Neural progenitor cell (in vitro differentiated cells): ENCODE data around the gene CLIP2. TPM values are rescaled to one million over a fixed set of nuclear protein-coding genes. Genes with fewer than 3 reads are reported as not detected.

Experiments used
- DNase-seq: peaks from one replicate; pipeline ENCODE4 v3.0.0-alpha.2; 2016; ENCODE audit warnings: low spot score
- H2AFZ ChIP-seq: fragments of 200-600 bp; sonication (generic); replicated peaks from 2 replicates; pipeline ENCODE4 v1.6.1; 2016; ENCODE audit warnings: antibody characterized with exemption
- H3F3A ChIP-seq: fragments of 200-600 bp; sonication (generic); 2 replicates; pipeline ENCODE4 v1.6.1; 2016; ENCODE audit warnings: antibody characterized with exemption, low read depth
- H3K27ac ChIP-seq: fragments of 200-600 bp; sonication (generic); 2 replicates; pipeline ENCODE4 v1.5.1; 2016; ENCODE audit warnings: mild to moderate bottlenecking
- H3K27me3 ChIP-seq: fragments of 200-600 bp; sonication (generic); 2 replicates; pipeline ENCODE4 v1.6.1; 2016; ENCODE audit warnings: mild to moderate bottlenecking, moderate library complexity
- H3K36me3 ChIP-seq: fragments of 200-600 bp; sonication (generic); 2 replicates; pipeline ENCODE4 v1.5.1; 2016
- H3K4me1 ChIP-seq: fragments of 200-600 bp; sonication (generic); 2 replicates; pipeline ENCODE4 v1.6.1; 2016; ENCODE audit warnings: mixed run types
- H3K4me2 ChIP-seq: fragments of 200-600 bp; sonication (generic); 2 replicates; pipeline ENCODE4 v1.6.1; 2016
- H3K4me3 ChIP-seq: fragments of 200-600 bp; sonication (generic); 2 replicates; pipeline ENCODE4 v1.5.1; 2016
- H3K79me2 ChIP-seq: fragments of 200-600 bp; sonication (generic); 2 replicates; pipeline ENCODE4 v1.6.1; 2016; ENCODE audit warnings: low read depth
- H3K9ac ChIP-seq: fragments of 200-600 bp; sonication (generic); 2 replicates; pipeline ENCODE4 v1.6.1; 2016
- H3K9me3 ChIP-seq: fragments of 200-600 bp; sonication (generic); 2 replicates; pipeline ENCODE4 v1.5.1; 2016; ENCODE audit warnings: low read depth
- H4K20me1 ChIP-seq: fragments of 200-600 bp; sonication (generic); 2 replicates; pipeline ENCODE4 v1.6.1; 2016; ENCODE audit warnings: low read depth
- H3K27ac Mint-ChIP-seq: 3 replicates; pipeline ENCODE4 v1.8.0; 2021; ENCODE audit warnings: mixed read lengths
- H3K27me3 Mint-ChIP-seq: 2 replicates; pipeline ENCODE4 v1.8.0; 2022; ENCODE audit warnings: low read depth, mild to moderate bottlenecking, inconsistent platforms, moderate library complexity, mixed read lengths; ENCODE audit not compliant: insufficient read depth
- H3K36me3 Mint-ChIP-seq: 3 replicates; pipeline ENCODE4 v1.8.0; 2021; ENCODE audit warnings: mixed read lengths
- H3K4me1 Mint-ChIP-seq: 3 replicates; pipeline ENCODE4 v1.8.0; 2021; ENCODE audit warnings: mixed read lengths
- H3K4me3 Mint-ChIP-seq: 3 replicates; pipeline ENCODE4 v1.8.0; 2021; ENCODE audit warnings: mild to moderate bottlenecking, moderate library complexity, mixed read lengths
- H3K9me3 Mint-ChIP-seq: 3 replicates; pipeline ENCODE4 v1.8.0; 2020; ENCODE audit warnings: mixed read lengths
- EZH2 ChIP-seq: fragments of 200-600 bp; sonication (generic); IDR thresholded peaks from 2 replicates; pipeline ENCODE4 v1.6.1; 2017; ENCODE audit warnings: antibody characterized with exemption, mild to moderate bottlenecking, moderate library complexity
- EZH2phosphoT487 ChIP-seq: fragments of 200-600 bp; sonication (generic); IDR thresholded peaks from 2 replicates; pipeline ENCODE4 v1.6.1; 2017; ENCODE audit warnings: antibody characterized with exemption
- total RNA-seq: library from RNA; depleted of rRNA; stranded (reverse); fragments of >200 nt; gene quantifications from 2 replicates; pipeline ENCODE4 v1.2.3, GENCODE V29; 2015; ENCODE audit warnings: low replicate concordance
- TF ChIP-seq, protein P1 (sequence below): fragments of 200-600 bp; sonication (generic); IDR thresholded peaks from 2 replicates; pipeline ENCODE4 v1.5.1; 2017; ENCODE audit warnings: antibody characterized with exemption, mild to moderate bottlenecking

The CLIP2 gene
- total RNA-seq, 1 donor from 2014 or later: 7.5 TPM

DNA sequence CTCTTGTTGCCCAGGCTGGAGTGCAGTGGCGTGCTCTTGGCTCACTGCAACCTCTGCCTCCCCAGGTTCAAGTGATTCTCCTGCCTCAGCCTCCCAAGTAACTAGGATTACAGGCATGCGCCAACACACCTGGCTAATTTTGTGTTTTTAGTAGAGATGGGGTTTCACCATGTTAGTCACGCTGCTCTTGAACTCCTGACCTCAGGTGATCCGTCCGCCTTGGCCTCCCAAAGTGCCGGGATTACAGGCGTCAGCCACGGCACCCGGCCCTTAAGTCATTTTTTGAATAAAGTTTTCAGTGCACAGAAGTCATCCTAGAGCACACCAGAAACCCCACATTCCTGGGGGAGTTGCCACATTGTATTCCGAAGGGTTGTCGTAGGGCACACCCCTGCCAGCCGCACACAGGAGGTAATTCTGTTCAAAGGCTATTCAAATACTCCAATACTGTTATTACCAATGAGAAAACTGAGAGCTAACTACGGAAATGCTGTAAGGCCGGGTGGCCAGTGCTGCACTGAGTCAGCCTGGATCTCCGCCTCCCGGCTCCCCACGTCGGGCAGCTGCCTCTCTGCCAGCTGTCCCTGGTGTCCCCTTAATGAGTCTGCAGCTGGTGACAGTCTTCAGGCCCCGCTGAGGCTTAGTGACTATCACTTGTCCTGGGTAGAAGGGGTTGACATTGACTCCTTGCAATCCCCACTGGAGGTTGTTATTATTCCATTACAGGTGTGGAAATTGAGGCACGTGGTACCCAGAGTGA lies 26.4 kb upstream of the CLIP2 start:
- Mint-ChIP-seq H3K27me3 (peaks cover 6% of the 10 kb centered on the region), H3K27ac (no peak overlapping the region), H3K4me3 (no peak overlapping the region), H3K4me1 (peaks cover 10% of the 10 kb centered on the region), H3K36me3 (no peaks in the 10 kb centered on the region), H3K9me3 (no peaks in the 10 kb centered on the region)
- H3K4me2 ChIP-seq: no peak overlapping the region
- H3K9me3 ChIP-seq: no peaks in the 10 kb centered on the region
- no peak overlapping the region for H3K9ac ChIP-seq
- H3K4me3 ChIP-seq: no peak overlapping the region
- H3K79me2 ChIP-seq: no peaks in the 10 kb centered on the region
- no peak for TF ChIP-seq EZH2
- TF ChIP-seq EZH2phosphoT487: no peak
- TF ChIP-seq, protein P1, sequence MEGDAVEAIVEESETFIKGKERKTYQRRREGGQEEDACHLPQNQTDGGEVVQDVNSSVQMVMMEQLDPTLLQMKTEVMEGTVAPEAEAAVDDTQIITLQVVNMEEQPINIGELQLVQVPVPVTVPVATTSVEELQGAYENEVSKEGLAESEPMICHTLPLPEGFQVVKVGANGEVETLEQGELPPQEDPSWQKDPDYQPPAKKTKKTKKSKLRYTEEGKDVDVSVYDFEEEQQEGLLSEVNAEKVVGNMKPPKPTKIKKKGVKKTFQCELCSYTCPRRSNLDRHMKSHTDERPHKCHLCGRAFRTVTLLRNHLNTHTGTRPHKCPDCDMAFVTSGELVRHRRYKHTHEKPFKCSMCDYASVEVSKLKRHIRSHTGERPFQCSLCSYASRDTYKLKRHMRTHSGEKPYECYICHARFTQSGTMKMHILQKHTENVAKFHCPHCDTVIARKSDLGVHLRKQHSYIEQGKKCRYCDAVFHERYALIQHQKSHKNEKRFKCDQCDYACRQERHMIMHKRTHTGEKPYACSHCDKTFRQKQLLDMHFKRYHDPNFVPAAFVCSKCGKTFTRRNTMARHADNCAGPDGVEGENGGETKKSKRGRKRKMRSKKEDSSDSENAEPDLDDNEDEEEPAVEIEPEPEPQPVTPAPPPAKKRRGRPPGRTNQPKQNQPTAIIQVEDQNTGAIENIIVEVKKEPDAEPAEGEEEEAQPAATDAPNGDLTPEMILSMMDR: no peak
- no peak for DNase-seq
- no peak overlapping the region for H3K27ac ChIP-seq
- H4K20me1 ChIP-seq: no peaks in the 10 kb centered on the region
- no peak overlapping the region for H2AFZ ChIP-seq
- H3K27me3 ChIP-seq: no peaks in the 10 kb centered on the region
- H3F3A ChIP-seq: no peaks in the 10 kb centered on the region
- H3K4me1 ChIP-seq: no peaks in the 10 kb centered on the region
- H3K36me3 ChIP-seq: no peaks in the 10 kb centered on the region

DNA sequence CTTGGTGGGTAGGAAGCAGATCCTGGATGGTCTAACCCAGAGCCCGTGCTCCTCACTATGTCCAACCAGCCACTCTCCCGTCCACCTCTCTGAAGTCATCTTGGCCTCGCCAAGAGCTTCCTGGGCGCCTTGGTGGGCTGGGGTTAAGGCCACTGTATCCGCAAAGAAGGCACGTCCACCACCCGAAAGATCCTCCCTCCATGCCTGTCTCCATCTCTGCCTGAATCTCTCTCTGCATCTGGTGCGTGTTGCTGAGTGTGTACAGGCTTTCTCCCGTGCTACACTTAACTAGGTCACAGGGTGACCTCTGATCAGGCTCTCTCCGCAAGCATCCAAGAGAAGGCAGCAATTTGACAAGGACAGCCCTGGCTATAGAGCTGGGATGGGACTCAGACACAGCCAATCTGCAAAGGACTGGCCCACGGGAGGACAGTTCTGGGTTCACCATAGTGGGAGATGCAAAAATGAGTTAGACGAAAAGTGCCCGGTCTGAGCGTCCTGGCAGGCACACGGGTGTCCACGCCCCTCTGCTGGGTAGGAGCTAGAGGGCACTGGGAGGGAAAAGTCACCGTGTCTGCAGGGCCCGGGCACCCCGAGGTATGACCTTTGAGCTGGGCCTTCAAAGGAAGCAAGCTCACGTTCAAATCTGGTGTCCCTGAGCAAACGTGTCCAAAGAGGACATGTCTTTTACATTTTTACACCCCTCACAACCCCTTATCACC lies 25.6 kb upstream of the CLIP2 start:
- no peaks in the 10 kb centered on the region for H3K4me1 ChIP-seq
- no peaks in the 10 kb centered on the region for H3K79me2 ChIP-seq
- peaks cover 6% of the 10 kb centered on the region for H3K27me3 Mint-ChIP-seq
- no peaks in the 10 kb centered on the region for H3K9me3 ChIP-seq
- H3K27ac Mint-ChIP-seq: no peak overlapping the region
- H3K36me3 Mint-ChIP-seq: no peaks in the 10 kb centered on the region
- H3K4me2 ChIP-seq: no peak overlapping the region
- H3K4me3 ChIP-seq: no peak overlapping the region
- no peak for TF ChIP-seq EZH2phosphoT487
- no peak for TF ChIP-seq EZH2
- TF ChIP-seq, protein P1: no peak
- DNase-seq: no peak
- H2AFZ ChIP-seq: no peak overlapping the region
- peaks cover 17% of the 10 kb centered on the region for H3K4me1 Mint-ChIP-seq
- H3K36me3 ChIP-seq: no peaks in the 10 kb centered on the region
- H3K9me3 Mint-ChIP-seq: no peaks in the 10 kb centered on the region
- H3F3A ChIP-seq: peaks cover 5% of the 10 kb centered on the region
- H3K4me3 Mint-ChIP-seq: no peak overlapping the region
- no peaks in the 10 kb centered on the region for H4K20me1 ChIP-seq
- peaks cover under 1% of the 10 kb centered on the region for H3K27me3 ChIP-seq
- H3K27ac ChIP-seq: no peak overlapping the region
- H3K9ac ChIP-seq: no peak overlapping the region

DNA sequence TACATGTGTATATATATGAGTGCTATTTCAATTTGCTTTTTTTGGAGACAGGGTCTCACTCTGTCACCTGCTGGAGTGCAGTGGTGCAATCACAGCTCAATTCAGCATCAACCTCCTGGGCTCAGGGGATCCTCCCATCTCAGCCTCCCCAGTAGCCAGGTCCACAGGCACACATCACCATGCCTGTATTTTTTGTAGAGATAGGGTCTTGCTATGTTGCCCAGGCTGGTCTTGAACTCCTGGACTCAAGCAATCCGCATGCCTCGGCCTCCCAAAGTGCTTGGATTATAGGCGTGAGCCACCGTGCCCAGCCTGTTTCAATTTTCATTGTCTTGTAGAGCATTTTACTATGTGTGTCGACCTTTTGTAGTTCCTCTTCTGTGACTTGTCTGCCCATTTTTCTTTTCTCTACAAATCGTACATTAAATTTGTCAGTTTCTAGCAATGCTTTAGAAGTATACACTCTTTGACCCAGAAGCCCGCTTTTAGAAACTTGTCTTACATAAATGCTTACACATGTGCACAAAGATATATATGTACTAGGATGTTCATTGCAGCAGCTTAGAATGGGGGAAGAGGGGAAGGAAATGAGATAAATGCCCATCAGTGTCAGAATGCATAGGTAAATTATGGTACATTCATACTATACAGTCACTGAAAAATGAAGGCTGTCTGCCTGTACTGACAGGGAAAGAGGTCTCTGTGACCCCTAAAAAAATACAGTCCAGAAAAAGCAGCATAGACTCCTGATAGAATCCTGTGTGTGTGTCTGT lies 22.8 kb upstream of the CLIP2 start:
- Histone ChIP-seq H3K9ac (no peak overlapping the region), H3K27me3 (peaks cover 13% of the 10 kb centered on the region), H3K4me2 (no peak overlapping the region), H2AFZ (no peak overlapping the region), H3K36me3 (no peaks in the 10 kb centered on the region), H3K4me1 (no peaks in the 10 kb centered on the region), H3K9me3 (no peaks in the 10 kb centered on the region), H3K79me2 (no peaks in the 10 kb centered on the region), H3K27ac (no peak overlapping the region), H3K4me3 (no peak overlapping the region), H3F3A (peaks cover 5% of the 10 kb centered on the region), H4K20me1 (no peaks in the 10 kb centered on the region)
- H3K4me3 Mint-ChIP-seq: no peak overlapping the region
- DNase-seq: no peak
- no peak overlapping the region for H3K27ac Mint-ChIP-seq
- H3K9me3 Mint-ChIP-seq: no peaks in the 10 kb centered on the region
- peaks cover 10% of the 10 kb centered on the region for H3K27me3 Mint-ChIP-seq
- H3K36me3 Mint-ChIP-seq: no peaks in the 10 kb centered on the region
- TF ChIP-seq EZH2 (no peak), EZH2phosphoT487 (no peak)
- TF ChIP-seq, protein P1: no peak
- H3K4me1 Mint-ChIP-seq: peaks cover 25% of the 10 kb centered on the region
